ENCODE data around the gene CRYGA.

CRYGA gene, protein sequence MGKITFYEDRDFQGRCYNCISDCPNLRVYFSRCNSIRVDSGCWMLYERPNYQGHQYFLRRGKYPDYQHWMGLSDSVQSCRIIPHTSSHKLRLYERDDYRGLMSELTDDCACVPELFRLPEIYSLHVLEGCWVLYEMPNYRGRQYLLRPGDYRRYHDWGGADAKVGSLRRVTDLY

DNA sequence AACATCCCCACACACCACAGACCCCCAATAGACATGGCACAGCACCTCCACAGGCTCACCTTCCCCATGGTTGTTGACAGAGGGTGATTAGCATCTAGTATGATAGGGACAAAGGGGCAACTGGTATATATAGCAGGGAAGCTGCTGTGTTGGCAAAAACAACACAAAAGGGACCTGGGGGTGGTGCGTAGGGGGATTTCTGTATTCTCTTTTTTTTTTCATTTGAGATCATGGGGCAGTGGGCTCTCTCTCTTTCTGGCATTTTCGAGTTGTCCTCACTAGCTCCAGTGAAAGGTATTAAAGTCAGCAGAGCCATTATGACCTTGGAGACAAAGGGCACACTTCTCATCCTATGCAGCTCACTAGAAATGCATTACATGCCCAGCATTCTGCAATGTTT, at the start of gene CRYGA:
TSS of gene CRYGA (minus strand) at position 101 of the 400 bp plus-strand sequence. CDS start at position 68, 33 bp downstream.
- no peak for DNase-seq

DNA sequence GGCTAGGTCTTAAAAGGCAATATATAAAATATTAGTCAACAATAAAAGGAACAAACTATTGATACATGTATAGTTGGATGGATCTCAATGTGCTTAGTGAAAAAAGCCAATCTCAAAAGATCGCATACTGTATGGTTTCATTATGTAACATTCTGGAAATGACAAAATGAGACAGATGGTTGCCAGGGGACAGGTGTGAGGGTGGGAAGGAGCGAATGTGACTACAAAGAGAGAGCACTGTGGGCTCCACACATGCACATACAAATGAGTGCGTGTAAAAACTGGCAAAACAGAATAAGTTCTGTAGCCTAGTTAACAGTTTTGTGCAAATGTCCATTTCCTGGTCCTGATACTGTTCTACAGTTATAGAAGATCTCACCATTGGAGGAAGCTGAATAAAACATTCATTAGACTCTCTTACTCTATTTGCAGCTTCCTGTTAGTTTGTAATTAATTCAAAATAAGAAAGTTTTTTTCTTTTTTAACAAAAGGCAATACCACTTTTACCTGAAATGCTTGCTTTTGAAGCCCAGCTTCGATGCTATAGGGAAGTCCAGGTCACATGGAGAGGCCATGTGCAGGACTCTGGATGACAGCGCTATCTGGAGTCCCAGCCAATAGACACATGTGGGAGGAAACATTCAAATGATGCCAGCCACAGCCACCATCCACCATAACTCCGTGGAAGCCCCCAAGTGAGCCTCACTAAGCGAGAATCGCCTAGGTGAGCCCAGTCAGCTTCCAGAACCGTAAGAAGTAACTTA, 47.5 kb upstream of the CRYGA start:
- DNase-seq: no peak

DNA sequence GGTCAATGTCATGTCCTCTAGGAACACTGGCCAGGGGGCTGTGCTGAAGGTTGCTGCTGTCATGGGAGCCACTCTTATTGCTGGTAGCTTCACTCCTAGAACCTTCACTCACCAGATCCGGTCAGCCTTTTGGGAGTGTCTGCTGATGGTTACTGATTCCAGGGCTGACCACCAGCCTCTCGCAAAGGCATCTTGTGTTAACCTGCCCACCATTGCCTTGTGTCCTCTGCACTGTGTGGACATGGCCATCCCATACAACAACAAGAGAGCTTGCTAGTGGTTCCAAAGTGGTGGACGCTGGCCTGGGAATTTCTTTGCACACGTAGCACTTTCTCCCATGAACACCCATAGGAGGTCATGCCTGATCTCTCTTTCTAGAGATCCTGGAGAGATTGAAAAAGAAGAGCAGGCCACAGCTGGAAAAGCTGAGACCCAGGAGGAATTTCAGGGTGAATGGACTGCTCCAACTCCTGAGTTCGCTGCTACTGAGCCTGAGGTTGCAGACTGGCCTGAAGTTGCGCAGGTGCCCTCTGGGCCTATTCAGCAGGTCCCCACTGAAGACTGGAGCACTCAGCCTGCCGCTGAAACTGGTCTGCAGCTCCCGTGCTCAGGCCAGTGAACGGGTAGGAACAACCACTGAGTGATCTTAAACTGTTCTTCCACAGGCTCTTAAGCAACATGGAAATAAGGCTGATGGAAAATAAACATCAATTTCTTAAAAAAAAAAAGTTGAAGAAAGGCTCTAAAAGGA, 45.1 kb upstream of the CRYGA start:
- no peak for DNase-seq

DNA sequence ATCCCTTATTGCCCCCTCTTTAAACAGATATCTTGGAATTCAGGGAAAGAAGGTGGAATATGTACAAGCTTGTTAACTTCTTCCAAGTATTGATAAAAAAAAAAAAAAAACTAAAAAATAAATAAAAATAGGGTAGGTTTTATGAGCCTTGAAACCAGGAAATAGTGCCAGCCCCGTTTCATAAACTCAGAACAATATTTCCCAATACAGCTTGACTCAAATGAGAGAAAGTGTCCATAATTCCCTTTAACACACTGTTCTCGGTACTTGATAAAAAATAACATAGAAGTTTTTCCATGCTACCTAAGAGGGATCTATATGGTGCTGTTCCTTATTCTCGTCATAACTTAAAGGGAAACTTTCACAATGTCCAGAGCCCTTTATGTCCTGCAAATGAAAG, 44.4 kb upstream of the CRYGA start:
- DNase-seq: no peak

DNA sequence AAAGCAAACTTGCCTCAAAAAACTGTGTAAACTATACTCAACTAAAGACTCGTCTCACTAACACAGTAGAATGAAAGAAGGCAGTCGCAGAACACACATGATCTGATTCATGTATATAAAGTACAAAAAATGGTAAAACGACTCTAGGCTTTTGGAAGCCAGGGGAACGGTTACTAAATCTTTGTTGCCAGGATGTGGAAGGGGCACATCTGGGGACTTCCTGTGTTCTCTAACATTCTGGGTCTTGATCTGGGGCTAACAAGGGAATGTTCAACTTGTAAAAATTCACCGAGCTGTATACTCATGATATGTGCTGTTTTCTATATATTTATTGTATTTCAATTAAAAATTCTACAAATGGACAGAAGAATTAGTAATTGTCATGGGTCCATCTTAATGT, 40.8 kb upstream of the CRYGA start:
- DNase-seq: no peak

DNA sequence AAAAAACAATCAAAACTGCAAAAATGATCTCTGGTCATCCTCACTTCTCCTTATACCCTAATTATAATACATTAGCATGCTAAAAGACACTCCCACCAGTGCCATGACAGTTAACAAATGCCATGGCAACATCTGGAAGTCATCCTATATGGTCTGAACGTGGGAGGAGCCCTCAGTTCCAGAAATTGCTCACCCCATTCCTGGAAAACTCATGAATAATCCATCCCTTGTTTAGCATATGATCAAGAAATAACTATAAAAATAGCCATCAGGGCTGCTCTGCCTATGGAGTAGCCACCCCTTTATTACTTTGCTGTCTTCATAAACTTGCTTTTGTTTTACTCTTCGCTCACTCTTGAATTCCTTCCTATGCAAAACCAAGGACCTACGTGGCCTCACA, 32.1 kb upstream of the CRYGA start:
- DNase-seq: no peak

DNA sequence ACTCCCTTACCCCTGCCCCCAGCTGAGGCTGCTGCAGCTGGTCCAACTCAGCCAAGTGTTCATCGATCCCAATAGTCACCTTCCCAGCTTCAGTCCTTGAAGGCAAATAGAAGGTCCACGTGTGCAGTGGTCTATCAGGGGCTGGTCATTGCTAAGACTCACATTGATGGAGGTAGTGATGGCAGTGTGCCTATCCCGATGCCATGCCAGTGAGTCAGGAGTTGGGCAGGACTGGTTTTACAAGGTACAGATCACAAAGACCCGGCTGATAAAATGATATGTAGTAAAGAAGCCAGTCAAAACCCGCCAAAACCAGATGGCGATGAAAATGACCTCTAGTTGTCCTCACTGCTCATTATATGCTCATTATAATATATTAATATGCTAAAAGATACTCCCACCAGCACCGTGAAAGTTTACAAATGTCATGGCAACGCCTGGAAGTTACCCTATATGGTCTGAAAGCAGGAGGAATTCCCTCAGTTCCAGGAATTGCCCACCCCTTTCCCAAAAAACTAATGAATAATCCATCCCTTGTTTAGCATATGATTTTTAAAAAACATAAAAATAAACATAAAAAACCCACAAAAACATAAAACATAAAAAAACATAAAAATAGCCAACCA, 29.3 kb upstream of the CRYGA start:
- no peak for DNase-seq

DNA sequence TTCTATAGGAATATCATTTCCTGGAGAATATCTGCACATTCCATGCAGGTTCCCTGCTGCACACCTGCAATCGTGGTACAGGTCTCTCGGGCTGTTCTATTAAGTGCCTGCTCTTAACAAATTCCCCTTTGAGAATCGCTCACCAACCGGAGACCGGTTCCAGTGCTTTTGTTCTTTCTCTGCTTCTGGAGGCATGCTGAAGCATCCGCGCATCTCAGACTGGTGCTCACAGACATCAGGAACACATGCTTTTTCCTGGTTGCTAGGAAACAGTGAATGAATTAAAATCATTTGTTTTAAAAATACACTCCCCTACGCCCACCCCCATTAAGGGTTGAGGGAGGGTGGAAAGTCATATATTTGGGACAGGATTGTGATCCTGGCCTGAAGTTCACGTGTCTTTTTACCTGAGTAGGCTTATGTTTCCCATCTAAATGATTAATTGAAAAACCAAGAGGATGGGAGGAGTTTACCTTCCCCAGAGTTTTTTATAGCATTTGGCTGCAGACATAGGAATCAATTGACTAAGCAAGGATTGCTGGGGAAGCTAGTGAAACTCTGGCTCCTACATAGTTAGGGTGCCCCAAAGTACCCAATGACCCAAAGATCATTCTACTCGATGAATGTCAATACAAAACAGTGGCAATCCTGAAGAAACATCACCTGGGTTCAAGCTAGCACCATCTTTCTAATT, 26.6 kb upstream of the CRYGA start, which contains the start of gene C2orf80:
TSS of gene C2orf80 (minus strand) at position 221 of the 694 bp plus-strand sequence. CDS start 3,044 bp downstream, outside the sequence.
- no peak for DNase-seq

DNA sequence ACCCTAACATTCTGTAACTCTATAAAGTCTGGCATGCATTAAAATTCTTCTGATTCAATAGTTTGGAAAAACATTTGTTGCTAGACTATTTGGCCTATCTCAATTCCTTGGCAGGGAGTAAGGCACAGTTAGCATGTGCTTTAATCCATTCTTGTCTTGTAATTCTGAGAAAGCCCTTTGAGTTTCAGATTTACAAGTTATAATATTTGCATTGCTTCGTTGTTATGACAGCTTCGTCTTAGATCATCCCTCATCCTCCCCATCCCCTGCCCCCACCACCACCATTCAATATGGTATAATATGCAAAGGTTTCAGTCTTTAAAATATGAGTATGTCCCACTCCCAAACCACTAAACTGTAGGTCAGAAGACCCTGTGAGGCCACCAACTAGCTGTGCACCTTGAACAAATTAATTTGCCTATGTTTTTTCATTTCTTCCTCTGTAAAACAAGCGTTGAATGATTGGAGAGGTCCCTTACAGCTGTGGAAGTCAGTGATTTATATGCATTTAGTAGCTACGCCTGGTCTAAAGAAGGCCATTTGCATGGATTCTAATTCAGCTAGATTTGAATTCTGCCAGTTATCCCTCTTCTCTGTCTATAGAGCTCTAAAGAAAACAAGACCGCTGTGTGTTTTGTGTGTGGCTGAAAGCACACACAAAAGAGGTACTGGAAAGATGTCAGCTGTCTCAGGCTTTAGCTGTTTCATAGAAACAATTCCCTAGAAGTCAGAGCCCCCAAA, 25.9 kb upstream of the CRYGA start:
- no peak for DNase-seq

DNA sequence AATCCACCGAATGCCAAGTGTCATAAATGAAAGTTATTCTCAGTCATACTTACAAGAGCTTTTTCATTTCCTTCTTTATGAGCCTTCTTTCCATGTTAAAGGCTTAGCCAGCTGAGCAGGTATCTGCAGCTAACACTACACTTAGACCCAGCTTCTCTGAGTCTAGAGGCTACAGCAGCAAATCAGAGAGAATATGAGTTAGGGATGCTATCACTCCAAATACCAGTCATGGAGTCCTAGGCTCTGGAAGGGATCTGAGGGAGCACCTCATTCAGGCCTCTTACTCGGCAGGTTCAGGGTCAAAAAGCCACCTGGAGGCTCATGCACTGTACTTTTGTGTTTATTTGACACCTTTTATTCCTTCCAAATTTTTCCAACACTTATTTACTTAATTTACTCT, 23.5 kb upstream of the CRYGA start:
- DNase-seq: no peak

DNA sequence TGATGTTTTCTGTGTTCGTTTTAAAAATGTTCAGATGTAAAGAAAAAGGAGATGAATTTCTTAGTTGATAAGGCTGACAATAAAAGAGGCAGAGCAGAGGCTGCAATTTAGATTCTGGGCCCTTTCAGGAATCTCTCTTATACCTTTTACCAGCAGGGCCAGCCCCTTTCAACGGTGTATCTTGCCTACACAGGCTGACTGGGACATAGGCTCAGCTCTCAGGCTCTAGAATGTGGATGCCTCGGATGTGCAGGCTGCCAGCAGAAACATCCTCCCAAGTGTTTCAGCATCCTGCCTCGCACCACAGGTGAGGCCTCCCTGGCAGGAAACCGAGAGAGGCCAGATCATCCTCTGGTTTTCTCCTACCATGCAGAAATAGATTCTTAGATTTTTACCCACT, 23.1 kb upstream of the CRYGA start:
- no peak for DNase-seq

DNA sequence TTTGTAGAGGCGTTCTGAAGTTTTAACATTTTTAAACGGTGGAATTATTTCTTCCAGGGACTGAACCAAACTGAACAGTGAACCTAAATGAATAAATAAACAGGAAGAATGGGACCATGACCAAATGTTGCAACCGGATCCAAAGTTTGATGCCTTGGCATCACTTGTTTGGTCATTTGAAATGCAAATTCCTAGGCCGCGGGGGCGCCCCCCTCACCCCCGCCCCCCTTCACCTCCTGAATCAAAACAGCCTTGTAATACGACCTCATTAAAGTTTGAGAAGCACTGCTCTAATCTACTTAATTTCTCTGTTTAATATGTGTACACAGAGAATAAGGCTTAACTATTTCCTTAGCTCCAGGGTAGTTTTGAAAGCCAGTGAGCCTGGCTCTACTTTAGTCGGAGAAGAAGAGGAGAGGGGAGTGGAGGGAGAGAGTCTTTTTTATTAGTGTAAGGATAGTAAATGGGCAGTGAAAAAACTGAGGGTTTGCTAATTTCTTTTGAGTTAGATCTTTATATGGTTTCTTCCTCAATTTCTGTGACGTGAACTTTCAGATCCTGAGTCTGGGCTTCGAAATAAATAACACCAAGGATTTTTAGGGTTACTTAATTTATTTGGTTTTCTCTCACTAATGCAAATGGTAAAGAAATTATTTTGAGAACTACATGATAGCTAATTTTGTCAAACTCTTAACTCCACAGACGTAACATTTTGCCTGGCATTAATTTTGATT, 20.8 kb upstream of the CRYGA start:
- DNase-seq: no peak

DNA sequence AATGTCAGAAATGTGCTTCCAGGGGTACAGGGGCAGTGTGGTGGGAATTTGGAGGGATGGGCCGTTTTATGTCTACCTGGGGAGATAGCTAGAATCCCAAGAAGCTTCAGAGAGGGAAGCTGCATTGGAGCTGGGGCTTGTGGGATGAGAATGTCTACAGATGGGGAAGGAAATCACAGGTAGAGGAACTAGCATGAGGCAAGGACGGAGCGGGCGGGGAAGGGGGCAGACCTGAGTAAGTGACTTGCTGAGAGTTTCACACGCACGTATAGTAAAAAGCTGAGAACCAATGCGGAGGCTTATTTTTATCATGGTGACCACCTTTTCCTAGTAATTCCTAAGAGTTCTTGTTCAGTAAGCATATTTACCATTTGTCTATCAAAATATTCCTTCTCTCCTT, 20.1 kb upstream of the CRYGA start:
- DNase-seq: no peak

DNA sequence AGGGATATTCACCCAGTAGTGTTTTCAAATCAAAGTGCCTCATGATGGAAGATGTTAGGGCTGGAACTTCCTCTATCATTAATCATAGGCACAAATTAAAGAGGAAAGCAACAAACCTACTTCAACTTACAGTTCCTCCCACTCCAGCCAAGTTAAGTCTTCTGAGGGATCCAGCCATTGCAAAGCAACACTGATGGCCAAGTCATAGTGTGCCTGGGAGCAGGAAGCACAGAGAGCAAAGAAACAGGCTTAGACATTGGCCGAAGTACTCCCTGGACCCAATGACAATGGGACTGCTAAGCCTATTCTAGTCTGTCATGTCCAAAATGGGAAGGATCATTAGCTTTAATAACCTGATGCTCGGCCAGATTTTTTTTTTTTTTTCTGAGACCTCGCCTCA, 19.4 kb upstream of the CRYGA start:
- DNase-seq: no peak

DNA sequence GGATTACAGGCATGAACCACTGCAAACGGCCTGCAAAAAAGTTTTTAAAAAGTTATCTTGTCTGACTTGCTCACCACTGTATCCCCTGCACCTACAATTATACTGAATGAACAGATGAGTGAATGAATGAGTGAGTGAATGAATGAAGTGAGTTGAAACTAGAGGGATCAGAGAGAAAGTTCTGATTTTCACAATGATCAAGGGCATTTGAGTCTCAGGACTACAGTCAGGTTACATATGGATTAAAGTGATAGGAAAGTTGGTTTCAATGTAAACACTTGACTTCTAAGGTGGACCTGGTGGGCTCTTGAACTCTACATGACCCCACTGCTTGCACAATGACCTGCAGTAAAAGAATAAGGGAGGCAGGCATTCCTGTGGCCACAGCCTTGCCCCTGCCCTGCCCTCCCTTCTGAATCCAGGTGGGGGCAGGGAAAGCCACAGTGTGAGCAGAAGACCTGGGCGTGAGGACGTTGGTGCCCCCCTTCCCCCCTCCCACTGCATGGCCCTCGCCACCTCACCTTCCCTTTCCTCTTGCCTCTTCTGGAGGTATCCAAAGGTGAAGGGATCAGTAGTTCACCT, 15.7 kb upstream of the CRYGA start:
- no peak for DNase-seq

DNA sequence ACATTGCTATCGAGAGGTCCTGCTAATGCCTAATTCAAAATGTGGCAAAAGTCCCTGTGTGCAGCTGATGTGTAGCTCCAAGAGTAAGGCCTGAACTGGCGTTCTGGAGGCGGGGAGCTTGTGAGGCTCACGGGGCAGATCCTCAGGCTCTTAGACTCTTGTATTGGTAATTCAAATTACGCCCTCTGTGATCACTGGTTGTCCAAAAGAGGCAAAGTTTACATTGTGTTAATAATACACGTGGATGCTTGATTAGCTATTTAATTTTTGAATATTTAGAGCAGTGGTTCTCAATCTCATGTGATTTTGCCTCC, 12.4 kb upstream of the CRYGA start:
- DNase-seq: no peak

DNA sequence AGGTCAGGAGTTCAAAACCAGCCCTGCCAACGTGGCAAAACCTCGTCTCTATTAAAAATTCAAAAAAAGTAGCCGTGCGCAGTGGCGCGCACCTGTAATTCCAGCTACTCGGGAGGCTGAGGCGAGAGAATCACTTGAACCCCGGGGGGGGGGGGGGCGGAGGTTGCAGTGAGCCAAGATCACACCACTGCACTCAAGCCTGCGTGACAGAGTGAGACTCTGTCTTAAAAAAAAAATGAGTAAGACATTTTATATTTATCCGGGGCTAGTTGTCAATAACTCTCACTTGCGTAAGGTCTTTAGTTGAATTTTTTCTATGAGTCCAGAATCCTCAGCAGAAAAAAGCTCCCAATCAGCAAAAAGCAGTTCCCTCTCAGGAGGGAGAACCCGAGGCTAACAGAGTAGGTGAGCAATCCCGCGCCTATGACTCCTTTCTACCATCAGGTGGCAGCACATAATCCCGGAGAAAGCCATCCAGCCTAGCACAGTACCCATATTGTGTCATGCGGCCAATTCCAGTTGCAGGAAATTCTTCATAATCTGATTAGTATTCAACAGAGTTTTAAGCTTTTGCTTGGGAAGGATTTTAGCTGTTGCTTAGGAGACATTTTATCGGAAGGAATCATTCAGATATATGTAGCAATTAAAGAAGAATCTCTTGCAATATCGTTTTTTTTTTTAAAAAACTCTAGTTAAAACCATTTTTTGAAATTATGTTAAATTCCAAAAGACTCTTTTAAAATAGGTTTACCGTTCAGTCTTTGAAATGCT, 11.9 kb upstream of the CRYGA start:
- DNase-seq: peak in 3 of 4 experiments; percentile 3 to 17 (median 13)

DNA sequence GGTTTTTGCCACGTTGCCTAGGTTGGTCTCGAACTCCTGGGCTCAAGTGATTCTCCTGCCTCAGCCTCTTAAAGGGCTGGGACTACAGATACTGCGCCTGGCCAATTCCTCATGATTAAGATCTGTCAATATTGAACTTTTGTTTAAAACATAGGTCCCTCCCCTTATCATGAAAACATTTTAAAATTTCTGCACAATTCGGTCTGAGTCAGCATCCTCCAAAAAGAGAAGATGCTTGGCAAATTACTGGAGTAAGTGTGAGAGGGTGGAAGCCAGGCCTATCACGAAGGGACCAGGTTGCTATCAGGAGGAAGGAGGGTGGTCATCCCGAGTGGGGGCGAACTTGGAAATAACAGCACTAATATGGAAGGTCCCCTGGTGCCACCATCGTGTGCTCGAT, 10.8 kb upstream of the CRYGA start:
- DNase-seq: no peak

DNA sequence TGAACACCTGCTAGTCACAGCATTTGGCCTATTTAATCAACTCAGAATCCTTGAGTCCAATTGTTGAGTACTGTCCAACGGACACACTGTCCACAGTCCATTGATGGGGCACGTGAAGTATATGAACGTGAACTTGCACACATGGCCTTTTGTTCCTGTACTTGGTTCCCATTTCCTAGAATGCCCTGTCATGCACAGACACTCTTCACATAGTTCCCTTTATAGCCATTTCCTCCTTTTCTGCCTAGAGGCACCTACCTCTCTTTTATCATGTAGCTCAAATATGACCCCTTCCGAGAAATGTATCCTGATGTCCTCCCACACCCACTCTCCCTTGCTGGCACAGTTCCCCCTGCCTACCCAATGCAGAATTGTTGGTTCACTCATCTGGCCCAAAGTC, 8.7 kb upstream of the CRYGA start:
- DNase-seq: no peak

All from activated CD4-positive, CD25-positive, alpha-beta regulatory T cell (primary cell).